Keratinocyte (primary cell): Measurements from ENCODE around the gene TTC8. TPM values are rescaled to one million over a fixed set of nuclear protein-coding genes. Genes with fewer than 3 reads are reported as not detected.

Source experiments
- DNase-seq: peaks from one replicate; pipeline ENCODE4 v3.0.0-alpha.2; 2011; ENCODE audit warnings: low read depth, missing footprints, low spot score
- FAIRE-seq: peaks from 2 replicates; lab custom pipeline; 2011; peaks lifted over from hg19 to GRCh38; lab: Jason Lieb, UNC
- H2AFZ ChIP-seq: 2 replicates; pipeline ENCODE4 v1.6.0; 2012; ENCODE audit warnings: low read length, control low read depth, inconsistent platforms; ENCODE audit not compliant: control insufficient read depth
- H3K27ac ChIP-seq: 2 replicates; pipeline ENCODE4 v1.5.1; 2011; ENCODE audit warnings: low read length; ENCODE audit not compliant: control insufficient read depth, insufficient read depth
- H3K27me3 ChIP-seq: 3 replicates; pipeline ENCODE4 v1.6.0; 2011; ENCODE audit warnings: low read length; ENCODE audit not compliant: control insufficient read depth, insufficient read depth; ENCODE audit errors: extremely low read depth
- H3K36me3 ChIP-seq, 2 experiments: 2 replicates in 1 of 2; 3 replicates in 1 of 2; pipeline ENCODE4 v1.5.1; 2011; ENCODE audit warnings: low read length in 2 of 2, mild to moderate bottlenecking in 1 of 2; ENCODE audit not compliant: control insufficient read depth in 2 of 2, insufficient read depth in 2 of 2; ENCODE audit errors: extremely low read depth in 1 of 2
- H3K4me1 ChIP-seq: 3 replicates; pipeline ENCODE4 v1.5.1; 2011; ENCODE audit warnings: low read length; ENCODE audit not compliant: control insufficient read depth, insufficient read depth; ENCODE audit errors: extremely low read depth
- H3K4me2 ChIP-seq: 3 replicates; pipeline ENCODE4 v1.6.0; 2011; ENCODE audit warnings: low read depth, low read length; ENCODE audit not compliant: control insufficient read depth, insufficient read depth; ENCODE audit errors: extremely low read depth
- H3K4me3 ChIP-seq, 3 experiments: fragments of 200-600 bp in 1 of 3; sonication (generic) in 1 of 3; 2 replicates in 2 of 3; 3 replicates in 1 of 3; pipeline ENCODE4 v1.5.1; 2011 to 2016; ENCODE audit warnings: low read length in 3 of 3, mild to moderate bottlenecking in 3 of 3, control low read depth in 2 of 3, inconsistent platforms in 1 of 3, low read depth in 1 of 3, mixed read lengths in 1 of 3, mixed run types in 1 of 3, moderate library complexity in 1 of 3; ENCODE audit not compliant: control insufficient read depth in 2 of 3, insufficient read depth in 2 of 3; ENCODE audit errors: extremely low read depth in 1 of 3
- H3K79me2 ChIP-seq: 2 replicates; pipeline ENCODE4 v1.6.0; 2012; ENCODE audit warnings: low read length; ENCODE audit not compliant: control insufficient read depth, insufficient read depth
- H3K9ac ChIP-seq: 3 replicates; pipeline ENCODE4 v1.6.0; 2011; ENCODE audit warnings: low read length; ENCODE audit not compliant: control insufficient read depth, insufficient read depth; ENCODE audit errors: extremely low read depth
- H3K9me1 ChIP-seq: 3 replicates; pipeline ENCODE4 v1.6.0; 2011; ENCODE audit warnings: low read length; ENCODE audit not compliant: control insufficient read depth, insufficient read depth; ENCODE audit errors: extremely low read depth
- H3K9me3 ChIP-seq: 2 replicates; pipeline ENCODE4 v1.5.1; 2012; ENCODE audit warnings: low read depth, low read length; ENCODE audit not compliant: control insufficient read depth
- H4K20me1 ChIP-seq: 3 replicates; pipeline ENCODE4 v1.6.0; 2011; ENCODE audit warnings: low read length; ENCODE audit not compliant: control insufficient read depth, insufficient read depth; ENCODE audit errors: extremely low read depth
- EZH2 ChIP-seq: IDR thresholded peaks from one replicate; pipeline ENCODE4 v1.6.1; 2012; ENCODE audit warnings: inconsistent platforms, mild to moderate bottlenecking, low read length, moderate library complexity
- dilution Hi-C: fragments of 300-500 bp; cut with MboI; formaldehyde crosslinking; loops from one replicate; pipeline ENCODE4 v1.7.0; 2020; ENCODE audit warnings: low sequenced_read_pairs; ENCODE audit not compliant: extremely low pct_ligation_motif_present
- polyA plus RNA-seq, 5 experiments: library from polyadenylated mRNA; depleted of rRNA in 3 of 5; stranded (reverse) in 3 of 5; stranded (forward) in 1 of 5; unstranded in 1 of 5; fragments of >200 nt; gene quantifications; 1 replicate in 1 of 5; 2 replicates in 3 of 5; 3 replicates in 1 of 5; pipeline versions ENCODE4 v1.2.1 to v1.2.3, GENCODE V29; 2011 to 2012; ENCODE audit warnings: missing spikeins in 2 of 5, low read depth in 1 of 5, low replicate concordance in 1 of 5
- TF ChIP-seq, protein P1 (sequence below), 3 experiments: IDR thresholded peaks in 1 of 3; conservative IDR thresholded peaks in 1 of 3; optimal IDR thresholded peaks in 1 of 3; 2 replicates in 2 of 3; 3 replicates in 1 of 3; pipeline versions ENCODE3 to v1.5.1; 2011; ENCODE audit warnings: low read length in 3 of 3, mild to moderate bottlenecking in 3 of 3, moderate library complexity in 2 of 3, control low read depth in 1 of 3, inconsistent platforms in 1 of 3; ENCODE audit not compliant: insufficient read depth in 2 of 3; ENCODE audit errors: extremely low read depth in 1 of 3

Gene TTC8
- polyA plus RNA-seq, 1 donor (not counting 4 experiments of a cell fraction or from before 2014, with no cell fraction given) = 43.0 TPM

DNA sequence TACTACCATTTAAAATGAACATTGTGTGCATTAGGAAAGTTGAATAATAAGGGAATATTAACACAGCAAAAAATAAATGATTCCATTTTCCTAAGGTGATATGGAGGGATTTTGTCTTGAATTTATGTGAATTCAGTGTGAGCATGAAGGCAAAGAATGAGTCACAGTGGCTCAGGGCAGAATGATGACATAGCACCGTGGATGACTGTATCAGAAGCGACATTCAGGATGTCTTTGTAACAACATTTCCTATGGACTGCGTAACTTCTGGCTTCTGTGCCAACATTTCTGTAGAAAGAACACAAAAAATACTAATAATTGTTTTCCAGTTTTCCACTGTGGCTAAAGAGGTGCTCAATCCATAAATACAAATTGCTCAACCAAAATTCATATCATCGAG is 54.6 kb downstream of the TTC8 start:
- Histone ChIP-seq H3K4me2 (no peak overlapping the region), H3K27ac (peak overlapping the region; percentile 26), H4K20me1 (no peaks in the 10 kb centered on the region), H3K36me3 (no peaks in the 10 kb centered on the region), H3K9me1 (no peaks in the 10 kb centered on the region), H3K9me3 (peaks cover 9% of the 10 kb centered on the region), H3K79me2 (no peaks in the 10 kb centered on the region), H2AFZ (no peak overlapping the region), H3K9ac (no peak overlapping the region), H3K4me3 (no peak overlapping the region), H3K4me1 (peaks cover 10% of the 10 kb centered on the region), H3K27me3 (no peaks in the 10 kb centered on the region)
- TF ChIP-seq, protein P1, sequence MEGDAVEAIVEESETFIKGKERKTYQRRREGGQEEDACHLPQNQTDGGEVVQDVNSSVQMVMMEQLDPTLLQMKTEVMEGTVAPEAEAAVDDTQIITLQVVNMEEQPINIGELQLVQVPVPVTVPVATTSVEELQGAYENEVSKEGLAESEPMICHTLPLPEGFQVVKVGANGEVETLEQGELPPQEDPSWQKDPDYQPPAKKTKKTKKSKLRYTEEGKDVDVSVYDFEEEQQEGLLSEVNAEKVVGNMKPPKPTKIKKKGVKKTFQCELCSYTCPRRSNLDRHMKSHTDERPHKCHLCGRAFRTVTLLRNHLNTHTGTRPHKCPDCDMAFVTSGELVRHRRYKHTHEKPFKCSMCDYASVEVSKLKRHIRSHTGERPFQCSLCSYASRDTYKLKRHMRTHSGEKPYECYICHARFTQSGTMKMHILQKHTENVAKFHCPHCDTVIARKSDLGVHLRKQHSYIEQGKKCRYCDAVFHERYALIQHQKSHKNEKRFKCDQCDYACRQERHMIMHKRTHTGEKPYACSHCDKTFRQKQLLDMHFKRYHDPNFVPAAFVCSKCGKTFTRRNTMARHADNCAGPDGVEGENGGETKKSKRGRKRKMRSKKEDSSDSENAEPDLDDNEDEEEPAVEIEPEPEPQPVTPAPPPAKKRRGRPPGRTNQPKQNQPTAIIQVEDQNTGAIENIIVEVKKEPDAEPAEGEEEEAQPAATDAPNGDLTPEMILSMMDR (optimal IDR thresholded peaks at IDR 0.05 in 1 of 3, IDR thresholded peaks at IDR 0.05 in 1 of 3, conservative IDR thresholded peaks at IDR 0.05 in 1 of 3; ENCODE audit: extremely low read depth in 1 of 3, insufficient read depth in 2 of 3, low read length in 3 of 3) = no peak
- TF ChIP-seq EZH2 = no peak
- no peak for DNase-seq
- dilution Hi-C loops = no loop called here
- FAIRE-seq = peak; percentile 88

DNA sequence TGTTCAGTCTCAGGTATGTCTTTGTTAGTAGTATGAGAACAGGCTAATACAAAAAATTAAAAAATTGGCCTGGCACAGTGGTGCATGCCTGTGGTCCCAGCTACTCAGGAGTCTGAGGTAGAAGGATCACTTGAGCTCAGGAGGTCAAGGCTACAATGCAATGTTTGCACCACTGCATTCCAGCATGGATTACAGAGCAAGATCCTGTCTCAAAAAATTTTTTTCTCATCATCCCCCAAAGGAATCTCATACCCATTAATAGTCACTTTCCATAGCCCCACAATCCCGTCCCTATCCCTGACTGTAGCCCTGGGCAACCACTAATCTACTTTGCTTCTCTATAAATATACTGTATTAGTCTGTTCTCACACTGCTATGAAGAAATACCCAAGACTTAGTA is 57.8 kb downstream of the TTC8 start:
- FAIRE-seq = no peak
- Histone ChIP-seq H3K4me2 (no peak overlapping the region), H2AFZ (no peak overlapping the region), H3K27me3 (no peaks in the 10 kb centered on the region), H3K9ac (no peak overlapping the region), H3K4me1 (peaks cover 10% of the 10 kb centered on the region), H3K9me3 (peaks cover 10% of the 10 kb centered on the region), H3K9me1 (no peaks in the 10 kb centered on the region), H3K27ac (no peak overlapping the region), H3K79me2 (no peaks in the 10 kb centered on the region), H3K36me3 (no peaks in the 10 kb centered on the region), H4K20me1 (no peaks in the 10 kb centered on the region), H3K4me3 (no peak overlapping the region)
- TF ChIP-seq, protein P1 (optimal IDR thresholded peaks at IDR 0.05 in 1 of 3, IDR thresholded peaks at IDR 0.05 in 1 of 3, conservative IDR thresholded peaks at IDR 0.05 in 1 of 3; ENCODE audit: extremely low read depth in 1 of 3, insufficient read depth in 2 of 3, low read length in 3 of 3) = no peak
- TF ChIP-seq EZH2 = no peak
- dilution Hi-C loops = no loop called here
- no peak for DNase-seq
